Measurements from ENCODE around the gene FBN2. TPM values are rescaled to one million over a fixed set of nuclear protein-coding genes. Genes with fewer than 3 reads are reported as not detected.

The FBN2 gene
- total and polyA plus RNA-seq, 9 of the 15 experiments (the other 6 are each of a cell fraction or from before 2014, with no cell fraction given) = 0.01 to 0.09 TPM; not detected in 7

GRCh38 chr5:128245974-128246373 lies 292.1 kb downstream of the FBN2 start:
- Histone ChIP-seq H3K27me3 (ENCODE audit: control insufficient read depth in 2 of 2, insufficient read depth in 2 of 2, low read length in 2 of 2) (no peaks in the 10 kb centered on the region), H3K9ac (ENCODE audit: insufficient read depth in 1 of 2, low read depth in 2 of 2, low read length in 2 of 2) (no peak overlapping the region), H3K36me3 (ENCODE audit: control insufficient read depth, insufficient read depth, low read length) (no peaks in the 10 kb centered on the region), H3K4me2 (ENCODE audit: insufficient read depth, low read length) (no peak overlapping the region), H3K4me3 (no peak overlapping the region), H3K79me2 (ENCODE audit: control insufficient read depth, insufficient read depth, low read length) (no peaks in the 10 kb centered on the region), H4K20me1 (replicated peaks; ENCODE audit: control insufficient read depth, insufficient read depth, low read length) (no peaks in the 10 kb centered on the region), H3K4me1 (replicated peaks in 1 of 2; ENCODE audit: control insufficient read depth in 2 of 2, insufficient read depth in 2 of 2, low read length in 2 of 2) (no peaks in the 10 kb centered on the region), H3K9me3 (replicated peaks; ENCODE audit: control insufficient read depth, insufficient read depth, low read depth, low read length) (no peaks in the 10 kb centered on the region), H2AFZ (ENCODE audit: low read depth, low read length) (peak overlapping the region; percentile 45; the same call in 1 of the 2 replicates), H3K27ac (ENCODE audit: extremely low read depth, low read depth, low read length) (no peak overlapping the region), H3K9me1 (ENCODE audit: control insufficient read depth, insufficient read depth, low read length) (no peaks in the 10 kb centered on the region)
- intact Hi-C loops (cut with micrococcal nuclease) (no loop called here), in situ Hi-C loops (cut with MboI) (no loop called here)
- no TSS peak for BruUV-seq (replicated peaks)
- ATAC-seq (no peak), DNase-seq (ENCODE audit: extremely low read depth in 1 of 4, low spot score in 3 of 4) (no peak), FAIRE-seq (no peak)
- WGBS (ENCODE audit: insufficient coverage, low coverage, missing lambda C conversion rate) = 0% methylated on average over 4 of the region's 4 CpGs
- ChIA-PET POLR2A (no interaction called here), CTCF (ENCODE audit: low intra/inter-chr PET ratio) (no interaction called here)
- TF ChIP-seq RBM14 (IDR thresholded peaks at IDR 0.05; ENCODE audit: borderline replicate concordance, insufficient read depth, low read depth, low read length) = no peak
- no peak for TF ChIP-seq ZNF76 (CRISPR knock-in tag; IDR thresholded peaks at IDR 0.05; ENCODE audit: borderline replicate concordance)
- TF ChIP-seq ZNF584 (CRISPR knock-in tag; IDR thresholded peaks at IDR 0.05; ENCODE audit: low read depth) = no peak
- TF ChIP-seq POLR2B (IDR thresholded peaks at IDR 0.05; ENCODE audit: low read depth, partially characterized antibody) = no peak
- no peak for TF ChIP-seq KAT7 (CRISPR knock-in tag; IDR thresholded peaks at IDR 0.05; ENCODE audit: borderline replicate concordance)
- TF ChIP-seq ZNF79 (CRISPR knock-in tag; IDR thresholded peaks at IDR 0.05; ENCODE audit: low read depth) = no peak
- no peak for TF ChIP-seq NR0B1 (IDR thresholded peaks at IDR 0.05; ENCODE audit: partially characterized antibody)
- peak; percentile 82 for TF ChIP-seq TFE3 (CRISPR knock-in tag; IDR thresholded peaks at IDR 0.05)
- TF ChIP-seq POLR2AphosphoS5 (IDR thresholded peaks at IDR 0.05; ENCODE audit: control insufficient read depth, insufficient read depth, low read depth, low read length) = no peak
- TF ChIP-seq ZNF431 (CRISPR knock-in tag; IDR thresholded peaks at IDR 0.05) = no peak
- 0 out of 2 replicates have a peak, but pooled peaks have one; percentile 40 for TF ChIP-seq TOE1 (IDR thresholded peaks at IDR 0.05; ENCODE audit: borderline replicate concordance)
- TF ChIP-seq TOE1 (CRISPR knock-in tag; IDR thresholded peaks at IDR 0.05; ENCODE audit: borderline replicate concordance, low read depth) = no peak
- TF ChIP-seq POLR2H (tag; IDR thresholded peaks at IDR 0.05; ENCODE audit: low read depth) = no peak
- no peak for TF ChIP-seq GTF2A2 (tag; IDR thresholded peaks at IDR 0.05)
- TF ChIP-seq PRDM10 (IDR thresholded peaks at IDR 0.05; ENCODE audit: partially characterized antibody) = no peak
- TF ChIP-seq SRSF1 (IDR thresholded peaks at IDR 0.05; ENCODE audit: low read depth, low read length) = no peak
- 0 out of 2 replicates have a peak, but pooled peaks have one; percentile 24 for TF ChIP-seq ELF1 (tag; IDR thresholded peaks at IDR 0.05)
